Activated naive CD4-positive, alpha-beta T cell treated with anti-CD3 and anti-CD28 coated beads, Interleukin-2, amount 50 U/mL, for 72 hours (primary cell): ENCODE results near the gene TEX53. TPM values are rescaled to one million over a fixed set of nuclear protein-coding genes. Genes with fewer than 3 reads are reported as not detected.

Source experiments
- ATAC-seq, 2 donors: fragments of 150-1000 bp; cut with Tn5 transposase; 2 replicates each; pipeline ENCODE4 v1.10.0; 2021; ENCODE audit warnings: mild to moderate bottlenecking in 2 of 2, moderate library complexity in 2 of 2
- DNase-seq, 2 donors: peaks; one replicate each; pipeline ENCODE4 v3.0.0; 2021 to 2022; ENCODE audit warnings: low spot score in 2 of 2
- H3K27ac Mint-ChIP-seq, 2 donors: one replicate each; pipeline ENCODE4 v1.8.0; 2022; ENCODE audit warnings: mild to moderate bottlenecking in 2 of 2, mixed read lengths in 2 of 2
- H3K36me3 Mint-ChIP-seq, 2 donors: one replicate each; pipeline ENCODE4 v1.8.0; 2022; ENCODE audit warnings: mixed read lengths in 2 of 2
- H3K9me3 Mint-ChIP-seq, 2 donors: one replicate each; pipeline ENCODE4 v1.8.0; 2022; ENCODE audit warnings: mixed read lengths in 2 of 2
- total RNA-seq, 2 donors: library from RNA; stranded (reverse); gene quantifications; one replicate each; pipeline ENCODE4 v1.2.3, GENCODE V29; 2022

TEX53 gene
- total RNA-seq, 2 donors from 2014 or later = not detected

DNA sequence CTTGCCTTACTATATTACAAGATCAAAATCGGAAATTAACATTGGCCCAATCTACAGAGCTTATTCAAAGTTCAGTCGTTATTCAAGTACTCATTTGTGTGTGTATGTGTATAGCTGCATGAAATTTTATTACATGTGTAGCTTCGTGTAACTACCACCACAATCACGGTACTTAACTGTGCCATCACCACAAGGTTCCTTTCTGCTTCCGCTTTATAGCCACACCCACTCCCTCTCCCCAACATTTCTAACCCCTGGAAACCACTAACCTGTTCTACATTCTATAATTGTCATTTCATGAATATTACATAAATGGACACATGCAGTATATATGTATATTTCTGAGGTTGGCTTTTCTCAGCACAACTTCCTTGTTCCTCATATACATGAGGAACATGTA lies 28.3 kb upstream of the TEX53 start:
- Mint-ChIP-seq H3K27ac (peak overlapping the region; percentile 62 to 99), H3K9me3 (peaks cover 0 to 28% of the 10 kb centered on the region in 2 donors), H3K36me3 (peaks cover 26 to 45% of the 10 kb centered on the region in 2 donors)
- DNase-seq (no peak), ATAC-seq (no peak)

DNA sequence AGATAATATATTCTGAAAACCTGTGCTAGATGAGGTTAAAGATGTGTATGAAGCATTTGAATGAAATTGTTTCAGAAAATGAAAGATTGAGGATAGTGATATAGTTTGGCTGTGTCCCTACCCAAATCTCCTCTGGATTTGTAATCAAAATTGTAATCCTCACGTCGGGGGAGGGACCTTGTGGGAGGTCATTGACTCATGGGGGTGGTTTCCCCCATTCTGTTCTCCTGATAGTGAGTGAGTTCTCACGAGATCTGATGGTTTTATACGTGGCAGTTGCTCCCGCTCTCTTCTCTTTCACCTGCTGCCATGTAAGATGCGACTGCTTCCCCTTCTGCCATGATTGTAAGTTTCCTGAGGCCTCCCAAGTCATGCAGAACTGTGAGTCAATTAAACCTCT lies 26.4 kb upstream of the TEX53 start:
- ATAC-seq = peak in 1 of 2 donors; percentile 46
- peaks cover 24 to 44% of the 10 kb centered on the region in 2 donors for H3K36me3 Mint-ChIP-seq
- H3K9me3 Mint-ChIP-seq = peaks cover 0 to 21% of the 10 kb centered on the region in 2 donors
- peak overlapping the region in 1 of 2 donors; percentile 81 for H3K27ac Mint-ChIP-seq
- DNase-seq = no peak

DNA sequence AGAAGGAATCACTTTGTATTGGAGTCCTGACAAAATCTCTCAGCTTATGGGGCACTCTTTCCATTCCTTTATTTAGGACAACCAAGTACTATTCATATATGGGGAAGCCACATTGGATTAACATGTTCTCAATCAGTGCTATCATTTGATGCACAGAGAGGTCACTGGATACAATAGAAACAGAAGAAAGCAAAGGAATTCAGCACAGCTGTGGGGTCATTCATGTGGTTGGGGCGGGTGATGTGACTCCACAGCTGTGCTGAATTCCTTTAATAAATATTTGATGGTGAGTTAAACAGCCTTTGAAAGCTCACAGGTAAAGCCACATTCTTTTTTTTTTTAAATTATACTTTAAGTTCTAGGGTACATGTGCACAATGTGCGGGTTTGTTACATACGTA lies 25.2 kb upstream of the TEX53 start:
- DNase-seq (no peak), ATAC-seq (no peak)
- Mint-ChIP-seq H3K9me3 (peaks cover 0 to 18% of the 10 kb centered on the region in 2 donors), H3K36me3 (peaks cover 18 to 32% of the 10 kb centered on the region in 2 donors), H3K27ac (no peak overlapping the region)

DNA sequence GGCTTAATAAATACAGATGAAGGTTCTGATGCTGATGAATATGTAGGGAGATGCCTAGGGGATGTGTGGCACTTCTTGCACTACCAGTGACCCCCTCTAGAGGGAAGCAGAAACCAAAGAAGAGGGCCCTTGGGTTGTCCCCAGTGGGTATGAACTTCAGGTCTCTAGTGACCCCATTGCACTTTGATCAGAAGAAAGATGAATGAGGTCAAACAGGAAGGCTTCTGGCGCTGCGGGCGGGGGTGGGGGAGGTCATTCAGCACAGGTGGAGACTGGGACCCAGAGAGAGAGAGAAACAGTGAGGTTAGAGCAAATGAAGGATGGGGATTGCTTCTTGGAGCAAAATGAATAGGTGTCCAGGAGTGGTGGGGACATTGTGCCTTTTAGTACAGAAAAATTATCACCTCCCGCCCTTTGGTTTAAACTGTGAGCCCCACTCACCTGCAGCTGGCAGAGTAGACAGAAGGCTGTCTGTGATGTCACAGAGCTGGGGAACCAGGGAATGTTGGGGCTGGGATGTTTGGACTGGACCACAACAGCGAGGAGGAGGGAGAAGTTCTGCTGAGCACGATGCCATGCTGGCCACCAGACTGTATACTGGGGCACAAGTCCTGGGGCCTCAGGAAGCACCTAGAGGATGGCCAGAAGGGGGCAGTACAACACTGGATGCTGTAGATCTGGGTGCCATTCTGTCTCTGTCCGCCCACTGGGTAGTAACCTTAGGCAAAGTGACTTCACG lies 24.2 kb upstream of the TEX53 start, which contains the start of gene TEX48:
TEX48 (minus strand) TSS at position 599 of the 739 bp plus-strand sequence. CDS start 10,469 bp downstream, outside the sequence.
- peaks cover 0 to 14% of the 10 kb centered on the region in 2 donors for H3K9me3 Mint-ChIP-seq
- DNase-seq = peak; percentile 76 to 87
- H3K27ac Mint-ChIP-seq = peak within 1 kb of the TSS; percentile 71 to 79
- ATAC-seq = peak; percentile 85 to 90
- peaks cover 18 to 23% of the 10 kb centered on the region in 2 donors for H3K36me3 Mint-ChIP-seq

DNA sequence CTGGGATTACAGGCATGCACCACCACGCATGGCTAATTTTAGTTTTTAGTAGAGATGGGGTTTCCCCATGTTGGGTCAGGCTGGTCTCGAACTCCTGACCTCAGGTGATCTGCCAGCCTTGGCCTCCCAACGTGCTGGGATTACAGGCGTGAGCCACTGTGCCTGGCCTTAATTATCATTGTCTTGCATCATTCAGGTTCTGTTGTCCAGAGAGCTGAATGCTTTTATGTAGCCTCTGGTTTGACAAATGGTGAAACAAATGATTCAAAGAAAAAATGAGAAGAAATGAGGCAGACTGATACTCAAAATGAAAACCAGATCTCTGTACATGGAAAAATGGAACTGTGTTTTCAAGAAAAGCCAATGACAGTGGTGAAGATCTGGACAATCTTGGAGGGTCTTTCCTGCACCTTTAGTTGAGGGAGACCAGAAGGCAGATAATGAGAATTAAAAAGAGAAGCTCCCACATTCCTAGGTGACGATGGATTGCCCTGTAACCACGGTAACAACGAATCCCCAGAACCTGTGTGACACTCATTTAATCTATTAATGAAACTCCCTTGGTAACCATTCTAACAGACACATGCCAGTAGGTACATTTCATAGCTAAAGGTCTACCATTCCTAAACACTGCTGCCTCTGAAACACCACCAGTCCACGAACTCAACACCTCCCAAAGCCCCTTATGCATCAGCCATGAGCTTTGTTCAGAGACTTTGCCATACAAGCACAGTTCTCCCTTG lies 22.8 kb upstream of the TEX53 start:
- H3K9me3 Mint-ChIP-seq = peaks cover 0 to 14% of the 10 kb centered on the region in 2 donors
- peak in 1 of 2 donors; percentile 27 for ATAC-seq
- peak overlapping the region; percentile 71 to 79 for H3K27ac Mint-ChIP-seq

DNA sequence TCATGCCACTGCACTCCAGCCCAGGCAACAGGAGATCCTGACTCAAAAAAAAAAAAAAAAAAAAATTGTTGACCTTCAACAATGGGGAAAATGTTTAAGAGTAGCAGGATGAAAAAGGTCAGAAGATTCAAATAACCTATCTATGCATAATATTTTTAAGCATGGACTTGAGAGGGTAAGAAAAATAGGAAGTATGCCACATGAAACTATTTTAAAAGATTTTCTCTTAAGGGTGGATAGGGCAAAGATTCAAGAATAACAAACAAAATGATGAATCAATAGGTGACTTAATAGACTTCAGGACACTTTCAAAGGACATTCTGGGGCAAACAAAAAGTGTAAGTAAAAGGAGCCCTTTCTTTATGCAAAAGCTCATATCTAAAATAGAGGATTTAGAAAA lies 21.2 kb upstream of the TEX53 start:
- Mint-ChIP-seq H3K9me3 (peaks cover 0 to 12% of the 10 kb centered on the region in 2 donors), H3K27ac (no peak overlapping the region), H3K36me3 (peaks cover 0 to 8% of the 10 kb centered on the region in 2 donors)
- DNase-seq (no peak), ATAC-seq (no peak)

More for the DNA sequence above, 22.8 kb upstream of the TEX53 start:
- H3K36me3 Mint-ChIP-seq = peaks cover 10 to 15% of the 10 kb centered on the region in 2 donors
- DNase-seq = no peak

DNA sequence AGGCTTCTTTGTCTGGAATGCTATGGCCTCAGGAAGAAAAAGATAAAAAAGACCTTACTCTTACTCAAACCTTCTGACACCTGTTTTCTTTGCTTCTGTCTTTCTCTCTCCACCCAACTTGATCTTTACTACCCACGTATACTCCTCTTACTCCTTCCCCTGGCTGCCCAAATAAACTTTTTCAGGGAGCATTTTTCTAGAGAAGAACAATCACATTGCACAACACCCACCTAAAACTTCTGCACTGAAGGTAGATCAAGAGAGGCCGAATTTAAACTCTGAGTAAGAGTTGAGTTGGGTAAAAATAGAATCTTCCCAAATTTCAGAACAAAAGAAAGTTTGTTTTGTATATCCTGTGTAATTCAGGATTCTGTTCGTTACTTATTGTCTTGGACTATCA lies 20.5 kb upstream of the TEX53 start:
- Mint-ChIP-seq H3K9me3 (peaks cover 0 to 12% of the 10 kb centered on the region in 2 donors), H3K27ac (no peak overlapping the region), H3K36me3 (peaks cover 0 to 8% of the 10 kb centered on the region in 2 donors)
- DNase-seq (no peak), ATAC-seq (no peak)

DNA sequence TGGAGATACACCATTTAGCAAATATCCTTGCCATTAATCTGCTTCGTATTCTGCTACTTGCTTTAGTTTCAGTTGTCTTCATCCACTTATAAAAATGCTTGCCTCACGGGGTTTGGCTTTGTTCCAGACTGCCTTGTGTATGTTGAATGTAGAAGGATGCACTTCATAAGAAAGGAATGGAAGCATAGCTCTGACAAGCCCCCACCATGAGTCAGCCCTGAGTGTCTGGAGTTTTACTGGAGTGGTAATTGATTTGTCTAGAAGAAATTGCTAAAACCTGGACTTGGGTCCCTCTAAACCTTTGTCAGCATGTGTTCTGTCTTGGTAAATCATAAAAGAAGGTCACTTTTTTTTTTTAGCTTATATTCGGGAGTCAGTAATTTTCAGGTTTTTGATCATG lies 19.8 kb upstream of the TEX53 start:
- DNase-seq = no peak
- no peak for ATAC-seq
- Mint-ChIP-seq H3K27ac (peak overlapping the region in 1 of 2 donors; percentile 8), H3K9me3 (peaks cover 0 to 12% of the 10 kb centered on the region in 2 donors), H3K36me3 (peaks cover 0 to 14% of the 10 kb centered on the region in 2 donors)

DNA sequence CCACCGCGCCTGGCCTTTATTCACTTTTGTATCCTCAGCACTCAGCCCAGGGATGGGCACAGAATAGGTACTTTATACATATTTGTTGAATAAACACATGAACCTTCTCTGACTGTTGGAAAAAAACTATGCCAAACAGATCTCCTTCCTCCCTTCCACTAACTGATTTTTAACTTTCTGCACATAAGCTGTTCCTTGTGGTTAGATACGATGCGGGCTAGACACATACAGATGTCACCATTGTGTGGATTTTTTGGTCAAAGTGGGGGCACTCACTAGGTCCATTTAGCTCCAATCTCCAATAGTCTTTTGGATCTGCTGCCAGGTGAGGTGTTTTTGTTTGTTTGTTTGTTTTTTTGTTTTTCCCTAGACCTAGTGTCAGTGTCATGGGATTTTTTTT lies 19.3 kb upstream of the TEX53 start:
- no peak for DNase-seq
- peaks cover 0 to 12% of the 10 kb centered on the region in 2 donors for H3K9me3 Mint-ChIP-seq
- ATAC-seq = no peak
- no peak overlapping the region for H3K27ac Mint-ChIP-seq
- H3K36me3 Mint-ChIP-seq = peaks cover 0 to 14% of the 10 kb centered on the region in 2 donors

DNA sequence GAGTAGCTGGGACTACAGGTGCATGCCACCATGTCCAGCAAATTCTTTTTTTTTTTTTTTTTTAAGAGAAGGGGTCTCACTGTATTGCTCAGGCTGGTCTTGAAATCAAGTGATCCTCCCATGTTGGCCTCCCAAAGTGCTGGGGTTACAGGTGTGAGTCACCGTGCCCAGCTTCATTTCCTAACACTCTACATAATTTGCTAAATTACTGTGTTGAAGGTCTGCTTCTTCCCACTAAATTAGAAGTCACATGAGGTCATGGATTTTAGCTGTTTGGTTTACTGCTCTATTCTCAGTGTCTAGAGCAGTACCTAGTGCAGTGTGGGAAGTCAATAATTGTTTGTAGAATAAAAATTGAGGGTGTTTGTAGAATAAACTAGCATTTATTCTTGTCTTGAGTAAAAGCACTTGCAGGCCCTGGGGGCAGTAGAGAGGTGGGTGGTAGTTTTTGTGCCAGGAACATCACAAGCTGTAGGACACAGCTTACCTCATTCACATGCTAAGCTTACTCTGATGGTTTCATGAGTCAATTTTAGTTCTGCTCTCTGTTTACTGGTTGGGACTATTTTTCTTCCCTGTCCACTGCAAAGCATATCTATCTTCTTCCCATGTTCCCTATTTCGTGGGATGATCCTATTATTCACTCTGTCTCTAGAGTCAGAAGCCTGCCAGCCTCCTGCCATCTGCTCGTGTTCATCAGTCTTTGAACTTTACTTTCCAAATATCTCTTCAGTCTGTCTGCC lies 17.4 kb upstream of the TEX53 start:
- DNase-seq = no peak
- H3K36me3 Mint-ChIP-seq = peaks cover 0 to 21% of the 10 kb centered on the region in 2 donors
- peaks cover 0 to 18% of the 10 kb centered on the region in 2 donors for H3K9me3 Mint-ChIP-seq
- ATAC-seq = peak; percentile 51 to 68
- peak overlapping the region in 1 of 2 donors; percentile 40 for H3K27ac Mint-ChIP-seq

DNA sequence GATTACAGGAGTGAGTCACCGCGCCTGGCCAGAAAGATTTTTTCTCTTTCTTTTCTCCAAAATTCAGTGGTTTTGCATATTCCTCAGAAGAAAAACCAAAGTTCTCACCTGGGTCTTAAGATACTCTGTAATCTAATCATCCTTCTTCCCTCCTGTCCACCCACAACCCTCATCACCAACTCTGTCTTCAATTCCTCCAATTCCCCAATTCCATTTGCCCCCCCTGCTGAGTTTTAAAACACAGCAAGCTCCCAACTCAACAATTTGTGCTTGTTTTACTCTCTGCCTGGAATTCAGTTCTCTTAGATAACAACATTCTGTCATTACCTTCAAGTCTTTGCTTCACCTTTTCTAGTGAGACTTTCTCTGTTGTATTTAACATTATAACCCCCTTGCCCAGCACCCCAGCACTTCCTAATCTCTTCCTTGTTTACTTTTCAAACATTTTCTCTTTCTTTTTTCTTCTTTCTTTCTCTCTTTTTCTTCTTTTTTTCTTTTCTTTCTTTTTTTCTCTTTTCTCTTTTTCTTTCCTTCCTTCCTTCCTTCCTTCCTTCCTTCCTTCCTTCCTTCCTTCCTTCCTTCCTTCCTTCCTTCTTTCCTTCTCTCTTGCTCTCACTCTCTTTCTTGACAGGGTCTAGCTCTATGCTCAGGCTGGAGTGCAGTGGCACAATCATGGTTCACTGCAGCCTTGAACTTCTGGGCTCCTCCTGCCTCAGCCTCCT lies 16.6 kb upstream of the TEX53 start:
- peaks cover 0 to 18% of the 10 kb centered on the region in 2 donors for H3K9me3 Mint-ChIP-seq
- peaks cover 0 to 21% of the 10 kb centered on the region in 2 donors for H3K36me3 Mint-ChIP-seq
- DNase-seq (no peak), ATAC-seq (no peak)
- no peak overlapping the region for H3K27ac Mint-ChIP-seq

DNA sequence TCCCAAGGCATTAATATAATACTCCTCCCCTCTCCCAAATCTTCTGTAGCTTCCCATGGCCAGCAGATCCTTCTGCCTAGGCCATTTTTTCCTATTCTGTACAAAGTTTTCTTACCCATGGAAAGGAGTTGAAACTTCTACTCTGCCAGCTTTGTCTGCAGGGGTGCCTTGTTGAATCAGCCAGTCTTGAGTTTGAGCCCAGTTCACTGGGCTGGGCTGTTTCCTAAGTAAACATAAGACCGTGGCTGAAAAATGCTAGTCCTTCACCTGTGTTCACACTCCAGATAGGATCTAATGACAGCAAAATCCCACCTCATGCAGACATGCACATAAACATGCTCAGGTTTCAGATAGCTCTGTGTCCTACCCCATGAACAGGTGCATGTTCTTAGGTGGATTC lies 14.0 kb upstream of the TEX53 start:
- no peak for ATAC-seq
- DNase-seq = no peak
- Mint-ChIP-seq H3K36me3 (peaks cover 0 to 21% of the 10 kb centered on the region in 2 donors), H3K27ac (no peak overlapping the region), H3K9me3 (peaks cover 0 to 18% of the 10 kb centered on the region in 2 donors)

DNA sequence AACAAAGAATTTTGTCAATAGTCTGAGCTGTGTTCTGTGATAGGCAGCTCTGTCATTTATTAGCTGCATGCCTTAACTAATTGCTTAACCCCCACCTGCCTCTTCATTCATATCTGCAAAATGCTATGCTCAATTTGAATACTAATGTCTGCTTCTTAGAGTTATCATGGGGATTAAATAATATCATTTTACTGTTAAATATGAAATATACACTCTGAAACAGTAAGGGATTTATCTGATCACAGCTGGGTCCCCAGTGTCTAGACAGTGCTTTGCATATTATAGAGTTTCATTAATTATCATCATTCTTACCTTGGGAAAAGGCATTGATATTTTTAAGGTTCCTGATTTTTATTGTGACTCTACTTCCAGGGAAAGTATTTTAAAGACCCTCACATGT lies 12.4 kb upstream of the TEX53 start:
- no peak for ATAC-seq
- H3K27ac Mint-ChIP-seq = no peak overlapping the region
- H3K9me3 Mint-ChIP-seq = peaks cover 0 to 10% of the 10 kb centered on the region in 2 donors
- H3K36me3 Mint-ChIP-seq = peaks cover 0 to 13% of the 10 kb centered on the region in 2 donors
- no peak for DNase-seq

DNA sequence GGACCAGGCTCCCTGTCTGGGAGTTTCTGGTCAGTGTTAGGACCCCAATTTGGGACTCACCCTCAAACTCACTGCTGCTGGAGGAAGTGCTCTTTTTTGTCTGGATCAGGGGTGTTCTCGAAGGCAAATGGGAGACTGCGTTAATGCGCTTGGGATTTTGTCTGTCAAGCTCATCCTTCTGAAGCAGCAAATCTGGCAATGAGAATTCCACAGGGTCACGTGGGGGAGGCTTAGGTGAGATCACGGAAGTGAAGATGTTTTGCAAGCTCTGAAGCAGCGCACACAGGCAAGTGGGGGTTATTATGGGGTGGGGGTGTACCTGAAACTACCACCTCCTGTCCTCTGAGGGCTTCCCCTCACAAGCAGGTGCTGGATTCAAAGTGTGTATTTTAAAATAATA lies 10.5 kb upstream of the TEX53 start:
- Mint-ChIP-seq H3K9me3 (peaks cover 0 to 6% of the 10 kb centered on the region in 2 donors), H3K27ac (no peak overlapping the region), H3K36me3 (peaks cover 0 to 13% of the 10 kb centered on the region in 2 donors)
- no peak for ATAC-seq
- no peak for DNase-seq

DNA sequence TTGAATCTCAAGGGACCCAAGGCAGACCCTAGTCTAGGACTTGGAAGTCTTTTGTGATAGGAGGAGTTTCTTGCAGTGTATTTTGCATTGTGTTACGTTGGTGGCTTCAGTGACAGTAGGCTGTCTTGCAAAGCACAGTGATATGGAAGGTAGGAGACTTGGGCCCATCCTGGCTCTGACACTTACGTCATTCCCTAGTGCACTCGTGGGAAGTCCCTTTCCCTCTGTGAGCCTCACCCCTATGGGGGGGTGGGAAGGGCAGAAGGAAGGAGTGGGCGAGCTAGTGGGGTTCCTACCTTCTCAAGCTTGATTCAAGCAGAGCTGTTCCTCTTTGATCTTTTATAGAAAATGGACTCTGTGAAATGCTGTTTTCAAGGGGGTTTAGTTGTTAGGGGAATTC lies 9.2 kb upstream of the TEX53 start:
- peak overlapping the region in 1 of 2 donors; percentile 22 for H3K27ac Mint-ChIP-seq
- DNase-seq = no peak

DNA sequence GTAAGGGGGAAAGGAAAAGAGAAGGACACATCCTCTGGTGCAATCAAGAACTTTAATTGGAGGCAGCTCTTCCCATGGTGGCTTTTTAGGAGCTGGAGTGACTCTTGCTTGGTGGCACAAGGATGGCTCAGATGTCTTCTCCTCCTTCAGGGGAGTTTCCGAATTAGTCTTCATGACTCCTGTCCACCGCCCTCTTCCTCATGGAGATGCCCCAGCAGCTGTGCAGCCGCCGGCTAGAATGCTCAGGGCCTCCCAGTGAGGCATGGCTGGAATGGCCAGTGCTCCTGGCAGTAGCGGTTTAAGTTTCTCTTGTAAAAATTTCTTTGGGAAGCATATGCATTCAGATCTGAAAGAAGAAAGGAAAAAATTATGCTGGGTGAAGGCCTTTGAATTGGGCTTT lies 8.8 kb upstream of the TEX53 start:
- Mint-ChIP-seq H3K27ac (no peak overlapping the region), H3K36me3 (peaks cover 0 to 7% of the 10 kb centered on the region in 2 donors), H3K9me3 (peaks cover 0 to 6% of the 10 kb centered on the region in 2 donors)
- DNase-seq (no peak), ATAC-seq (no peak)

More for the DNA sequence above, 9.2 kb upstream of the TEX53 start:
- H3K9me3 Mint-ChIP-seq = peaks cover 0 to 6% of the 10 kb centered on the region in 2 donors
- ATAC-seq = peak in 1 of 2 donors; percentile 36
- H3K36me3 Mint-ChIP-seq = peaks cover 0 to 7% of the 10 kb centered on the region in 2 donors
